Central memory CD8-positive, alpha-beta T cell (primary cell): ENCODE results near the gene ARID2.

Experiments used
- ATAC-seq: fragments of 150-1000 bp; cut with Tn5 transposase; replicated peaks from 2 replicates; pipeline ENCODE4 v1.10.0; 2022; ENCODE audit warnings: mild to moderate bottlenecking, moderate FRiP score, moderate number of reproducible peaks; ENCODE audit not compliant: poor library complexity, severe bottlenecking; ENCODE audit errors: extremely low read depth
- DNase-seq, 2 donors: peaks; one replicate each; pipeline ENCODE4 v3.0.0; 2021; ENCODE audit warnings: low spot score in 2 of 2
- H3K27ac Mint-ChIP-seq: one replicate; pipeline ENCODE4 v1.8.0; 2022; ENCODE audit warnings: low read depth, mild to moderate bottlenecking, moderate library complexity, mixed read lengths
- H3K27me3 Mint-ChIP-seq: one replicate; pipeline ENCODE4 v1.8.0; 2022; ENCODE audit warnings: mixed read lengths
- H3K36me3 Mint-ChIP-seq: one replicate; pipeline ENCODE4 v1.8.0; 2022; ENCODE audit warnings: mild to moderate bottlenecking, moderate library complexity, mixed read lengths; ENCODE audit not compliant: insufficient read depth
- H3K4me1 Mint-ChIP-seq: one replicate; pipeline ENCODE4 v1.8.0; 2022; ENCODE audit warnings: mixed read lengths
- H3K4me3 Mint-ChIP-seq: one replicate; pipeline ENCODE4 v1.8.0; 2022; ENCODE audit warnings: mild to moderate bottlenecking, moderate library complexity, mixed read lengths
- H3K9me3 Mint-ChIP-seq: one replicate; pipeline ENCODE4 v1.8.0; 2022; ENCODE audit warnings: mixed read lengths

The ARID2 gene, protein sequence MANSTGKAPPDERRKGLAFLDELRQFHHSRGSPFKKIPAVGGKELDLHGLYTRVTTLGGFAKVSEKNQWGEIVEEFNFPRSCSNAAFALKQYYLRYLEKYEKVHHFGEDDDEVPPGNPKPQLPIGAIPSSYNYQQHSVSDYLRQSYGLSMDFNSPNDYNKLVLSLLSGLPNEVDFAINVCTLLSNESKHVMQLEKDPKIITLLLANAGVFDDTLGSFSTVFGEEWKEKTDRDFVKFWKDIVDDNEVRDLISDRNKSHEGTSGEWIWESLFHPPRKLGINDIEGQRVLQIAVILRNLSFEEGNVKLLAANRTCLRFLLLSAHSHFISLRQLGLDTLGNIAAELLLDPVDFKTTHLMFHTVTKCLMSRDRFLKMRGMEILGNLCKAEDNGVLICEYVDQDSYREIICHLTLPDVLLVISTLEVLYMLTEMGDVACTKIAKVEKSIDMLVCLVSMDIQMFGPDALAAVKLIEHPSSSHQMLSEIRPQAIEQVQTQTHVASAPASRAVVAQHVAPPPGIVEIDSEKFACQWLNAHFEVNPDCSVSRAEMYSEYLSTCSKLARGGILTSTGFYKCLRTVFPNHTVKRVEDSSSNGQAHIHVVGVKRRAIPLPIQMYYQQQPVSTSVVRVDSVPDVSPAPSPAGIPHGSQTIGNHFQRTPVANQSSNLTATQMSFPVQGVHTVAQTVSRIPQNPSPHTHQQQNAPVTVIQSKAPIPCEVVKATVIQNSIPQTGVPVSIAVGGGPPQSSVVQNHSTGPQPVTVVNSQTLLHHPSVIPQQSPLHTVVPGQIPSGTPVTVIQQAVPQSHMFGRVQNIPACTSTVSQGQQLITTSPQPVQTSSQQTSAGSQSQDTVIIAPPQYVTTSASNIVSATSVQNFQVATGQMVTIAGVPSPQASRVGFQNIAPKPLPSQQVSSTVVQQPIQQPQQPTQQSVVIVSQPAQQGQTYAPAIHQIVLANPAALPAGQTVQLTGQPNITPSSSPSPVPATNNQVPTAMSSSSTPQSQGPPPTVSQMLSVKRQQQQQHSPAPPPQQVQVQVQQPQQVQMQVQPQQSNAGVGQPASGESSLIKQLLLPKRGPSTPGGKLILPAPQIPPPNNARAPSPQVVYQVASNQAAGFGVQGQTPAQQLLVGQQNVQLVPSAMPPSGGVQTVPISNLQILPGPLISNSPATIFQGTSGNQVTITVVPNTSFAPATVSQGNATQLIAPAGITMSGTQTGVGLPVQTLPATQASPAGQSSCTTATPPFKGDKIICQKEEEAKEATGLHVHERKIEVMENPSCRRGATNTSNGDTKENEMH (N-terminal part only)

DNA sequence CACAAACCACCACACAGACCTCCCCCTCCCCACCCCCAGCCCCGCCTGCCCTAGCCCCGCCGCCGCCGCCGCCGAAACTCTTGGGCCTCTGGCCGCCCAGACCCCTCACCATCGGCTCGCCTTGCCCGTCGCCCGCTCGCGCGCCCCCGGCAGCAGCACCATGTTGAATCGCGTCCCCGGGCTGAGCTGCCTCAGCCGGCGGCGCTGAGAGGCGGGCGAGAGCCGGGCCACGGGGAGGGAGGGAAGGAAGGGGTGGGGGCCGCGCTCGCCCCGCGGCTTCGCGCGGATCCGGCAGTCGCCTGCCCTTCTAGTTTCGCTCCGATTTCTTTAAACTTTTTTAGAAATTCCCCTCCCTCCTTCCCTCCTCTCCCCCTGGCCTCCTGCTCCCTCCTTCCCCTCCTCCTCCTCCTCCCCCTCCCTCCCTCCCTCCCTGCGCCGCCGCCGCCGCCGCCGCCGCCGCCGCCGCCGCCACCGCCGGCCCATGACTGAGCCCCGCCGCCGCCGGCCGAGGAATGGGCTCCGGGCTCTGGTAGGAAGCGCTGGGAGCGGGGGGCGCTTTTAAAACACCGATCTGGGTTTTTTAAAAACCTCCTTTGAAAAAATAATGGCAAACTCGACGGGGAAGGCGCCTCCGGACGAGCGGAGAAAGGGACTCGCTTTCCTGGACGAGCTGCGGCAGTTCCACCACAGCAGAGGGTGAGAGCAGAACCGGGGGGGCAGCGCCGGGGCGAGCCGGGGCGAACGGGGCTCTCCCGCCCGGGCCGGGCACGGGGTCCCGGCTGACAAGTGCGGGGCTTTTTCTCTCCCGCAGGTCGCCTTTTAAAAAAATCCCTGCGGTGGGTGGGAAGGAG, at the start of gene ARID2:
Gene ARID2 (plus strand): TSS at position 474 of the 851 bp plus-strand sequence. CDS start 131 bp downstream, at position 605.
- peak; percentile 31 for ATAC-seq
- Mint-ChIP-seq H3K9me3 (no peaks in the 10 kb centered on the region), H3K4me3 (peak within 1 kb of the TSS; percentile 88), H3K4me1 (peaks cover 45% of the 10 kb centered on the region), H3K36me3 (peaks cover 30% of the 10 kb centered on the region), H3K27ac (peak within 1 kb of the TSS; percentile 99), H3K27me3 (no peaks in the 10 kb centered on the region)
- DNase-seq = peak; percentile 49 to 50

DNA sequence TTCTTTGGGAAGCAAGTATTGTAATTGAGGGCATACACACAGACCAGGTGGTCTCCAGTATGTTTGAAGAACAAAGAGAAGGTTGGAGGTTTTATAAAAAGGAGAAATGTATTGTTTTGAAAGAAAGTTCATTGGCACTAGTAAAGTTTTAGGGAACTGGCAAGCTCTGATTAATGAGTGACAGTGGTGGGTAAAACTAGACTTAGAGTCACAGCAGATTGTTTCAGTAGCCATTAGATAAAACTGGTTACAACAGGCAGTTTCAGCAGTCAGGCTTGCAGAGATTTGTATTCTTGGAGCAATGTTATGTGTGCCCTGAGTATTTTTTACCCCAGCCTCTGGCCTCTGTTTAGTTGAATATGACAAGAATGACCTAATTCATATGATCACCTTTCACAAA, 49.1 kb upstream of the ARID2 start:
- ATAC-seq (no peak), DNase-seq (no peak)
- Mint-ChIP-seq H3K27me3 (peaks cover 12% of the 10 kb centered on the region), H3K4me1 (no peaks in the 10 kb centered on the region), H3K4me3 (no peak overlapping the region), H3K9me3 (no peaks in the 10 kb centered on the region), H3K36me3 (no peaks in the 10 kb centered on the region), H3K27ac (no peak overlapping the region)

DNA sequence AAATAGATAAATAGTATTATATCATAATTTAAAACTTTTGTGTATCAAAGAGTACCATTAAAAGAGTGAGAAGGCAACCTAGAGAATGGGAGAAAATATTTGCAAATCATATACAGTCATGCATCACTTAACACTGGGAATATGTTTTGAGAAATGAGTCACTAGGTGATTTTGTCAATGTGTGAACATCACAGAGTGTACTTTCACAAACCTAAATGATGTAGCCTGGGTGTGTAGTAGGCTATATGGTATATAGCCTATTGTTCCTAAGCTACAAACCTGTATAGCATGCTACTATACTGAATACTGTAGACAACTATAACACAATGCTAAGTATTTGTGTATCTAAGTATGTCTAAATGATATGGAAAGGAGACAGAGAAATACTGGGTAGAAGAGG, 48.0 kb upstream of the ARID2 start:
- no peak overlapping the region for H3K4me3 Mint-ChIP-seq
- no peaks in the 10 kb centered on the region for H3K9me3 Mint-ChIP-seq
- H3K36me3 Mint-ChIP-seq = no peaks in the 10 kb centered on the region
- H3K27ac Mint-ChIP-seq = no peak overlapping the region
- no peak for ATAC-seq
- DNase-seq = no peak
- H3K4me1 Mint-ChIP-seq = no peaks in the 10 kb centered on the region
- H3K27me3 Mint-ChIP-seq = peaks cover 12% of the 10 kb centered on the region

DNA sequence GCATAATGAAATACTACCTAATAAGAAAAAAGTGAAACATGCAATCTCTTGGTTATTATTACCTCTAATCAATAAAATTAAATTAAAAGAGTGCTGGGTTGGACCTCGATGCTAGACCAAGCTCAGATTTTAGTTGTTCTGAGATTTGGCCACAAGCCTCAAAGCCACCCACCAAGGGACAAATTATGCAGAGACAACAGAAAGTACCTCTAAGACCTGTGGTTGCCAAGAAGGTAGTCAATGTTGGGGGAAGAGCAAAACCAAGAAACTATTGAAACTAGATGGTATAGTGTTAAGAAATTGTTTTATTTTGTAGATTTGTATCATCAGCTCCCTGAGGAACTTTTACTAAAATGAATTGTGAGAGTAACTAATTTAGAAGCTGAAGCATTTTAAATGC, 43.8 kb upstream of the ARID2 start:
- H3K27me3 Mint-ChIP-seq = peaks cover 12% of the 10 kb centered on the region
- H3K27ac Mint-ChIP-seq = no peak overlapping the region
- H3K4me3 Mint-ChIP-seq = no peak overlapping the region
- no peaks in the 10 kb centered on the region for H3K4me1 Mint-ChIP-seq
- H3K9me3 Mint-ChIP-seq = no peaks in the 10 kb centered on the region
- H3K36me3 Mint-ChIP-seq = no peaks in the 10 kb centered on the region
- DNase-seq (no peak), ATAC-seq (no peak)

DNA sequence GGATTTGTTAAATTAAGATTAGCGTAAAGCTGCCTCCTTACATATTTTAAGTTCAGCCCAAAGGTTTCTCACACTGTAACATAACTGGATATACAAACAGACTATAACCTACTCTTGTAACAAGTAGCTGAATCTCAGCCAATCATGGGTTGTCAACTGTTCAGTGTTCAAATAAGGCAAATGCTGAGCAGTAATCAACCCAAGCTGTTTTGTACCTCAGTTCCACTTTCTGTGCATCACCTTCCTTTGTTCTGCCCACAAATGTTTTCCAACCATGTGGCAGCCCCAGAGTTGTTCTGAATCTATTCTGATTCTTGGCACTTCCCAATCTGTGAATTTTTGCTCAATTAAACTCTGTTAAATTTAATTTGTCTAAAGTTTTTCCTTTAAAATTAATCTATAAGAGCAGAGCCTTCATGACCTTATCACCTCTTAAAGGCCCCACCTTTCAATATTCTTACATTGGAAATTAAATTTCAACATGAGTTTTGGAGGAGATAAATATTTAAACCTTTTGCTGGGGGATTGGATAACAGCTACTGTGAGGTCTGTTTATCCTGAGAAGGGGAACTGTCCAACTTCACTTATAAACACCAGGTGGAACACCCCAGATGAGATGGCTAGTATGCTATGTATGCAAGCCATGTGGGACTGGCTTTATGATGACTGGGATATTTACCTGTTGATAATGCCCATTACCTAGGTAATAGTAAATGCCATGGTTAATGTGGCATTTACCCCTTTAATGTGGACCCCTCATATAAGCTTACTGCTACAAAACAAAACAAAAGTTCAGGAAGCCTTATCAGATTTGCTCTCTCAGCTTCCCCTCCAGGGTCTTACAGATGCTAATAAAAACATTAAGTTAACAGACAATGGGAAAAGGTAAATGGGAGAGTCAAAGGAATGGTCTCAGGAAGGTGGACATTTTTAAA, 42.2 kb upstream of the ARID2 start:
- H3K4me1 Mint-ChIP-seq = no peaks in the 10 kb centered on the region
- no peaks in the 10 kb centered on the region for H3K9me3 Mint-ChIP-seq
- no peak overlapping the region for H3K27ac Mint-ChIP-seq
- peaks cover 2% of the 10 kb centered on the region for H3K27me3 Mint-ChIP-seq
- DNase-seq = no peak
- no peak for ATAC-seq
- H3K4me3 Mint-ChIP-seq = no peak overlapping the region
- no peaks in the 10 kb centered on the region for H3K36me3 Mint-ChIP-seq

DNA sequence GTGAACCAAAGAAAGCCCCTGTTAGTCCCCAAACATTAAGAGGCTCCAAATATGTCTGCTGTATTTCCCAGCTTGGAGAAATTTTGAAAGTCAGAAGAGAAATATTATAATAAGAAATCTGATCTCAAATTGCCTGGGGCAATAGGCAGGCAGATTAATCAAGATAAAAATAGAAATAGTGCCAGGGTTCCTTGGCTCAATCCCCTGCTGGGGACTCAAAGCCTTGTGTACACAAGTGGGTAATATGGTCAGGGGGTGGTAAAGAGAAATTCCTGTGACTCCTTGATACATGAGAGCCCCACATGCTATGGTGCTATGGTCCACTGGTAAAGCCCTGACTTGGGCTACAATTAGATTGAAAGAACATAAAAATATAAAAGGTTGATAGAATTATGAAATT, 41.3 kb upstream of the ARID2 start:
- Mint-ChIP-seq H3K36me3 (no peaks in the 10 kb centered on the region), H3K27ac (no peak overlapping the region), H3K9me3 (no peaks in the 10 kb centered on the region), H3K4me3 (no peak overlapping the region), H3K4me1 (no peaks in the 10 kb centered on the region), H3K27me3 (no peaks in the 10 kb centered on the region)
- no peak for ATAC-seq
- DNase-seq = no peak

DNA sequence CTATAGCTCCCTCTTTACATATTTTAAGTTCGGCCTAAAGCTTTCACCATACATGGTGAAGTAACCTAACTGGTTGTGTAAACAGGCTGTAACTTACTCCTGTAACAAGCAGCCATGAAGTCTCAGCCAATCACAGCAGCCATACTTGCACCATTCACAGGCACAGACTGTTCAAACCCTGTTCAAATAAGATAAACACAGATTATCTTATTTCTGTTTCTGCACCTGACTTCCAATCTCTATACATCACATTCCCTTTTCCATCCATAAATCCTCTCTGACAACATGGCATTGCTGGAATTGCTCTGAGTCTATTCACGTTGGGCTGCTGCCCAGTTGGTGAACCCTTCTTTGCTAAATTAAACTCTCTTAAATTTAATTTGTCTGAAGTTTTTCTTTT, 34.5 kb upstream of the ARID2 start:
- no peak overlapping the region for H3K27ac Mint-ChIP-seq
- no peaks in the 10 kb centered on the region for H3K4me1 Mint-ChIP-seq
- H3K4me3 Mint-ChIP-seq = no peak overlapping the region
- DNase-seq = no peak
- H3K36me3 Mint-ChIP-seq = no peaks in the 10 kb centered on the region
- no peak for ATAC-seq
- H3K9me3 Mint-ChIP-seq = no peaks in the 10 kb centered on the region
- H3K27me3 Mint-ChIP-seq = no peaks in the 10 kb centered on the region

DNA sequence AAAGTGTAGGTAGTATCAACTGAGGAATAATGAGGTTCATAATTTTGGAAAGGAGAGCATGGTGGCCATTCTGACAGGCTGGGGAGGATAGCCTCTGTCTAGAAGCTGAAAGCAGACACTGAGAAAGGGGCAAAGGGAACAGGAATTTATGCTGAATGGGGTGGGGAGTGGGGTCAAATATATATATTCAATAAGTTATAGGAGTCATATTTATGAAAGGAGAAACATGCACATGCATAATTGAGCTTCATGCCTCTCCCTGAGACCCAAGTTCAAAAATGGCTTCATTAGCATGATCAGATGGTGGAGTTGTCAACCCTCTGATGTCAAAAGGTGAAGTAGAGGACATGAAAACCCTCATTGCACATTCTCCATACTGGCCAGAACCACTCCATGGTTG, 33.9 kb upstream of the ARID2 start:
- no peak overlapping the region for H3K27ac Mint-ChIP-seq
- H3K4me1 Mint-ChIP-seq = no peaks in the 10 kb centered on the region
- ATAC-seq (no peak), DNase-seq (no peak)
- H3K9me3 Mint-ChIP-seq = no peaks in the 10 kb centered on the region
- H3K27me3 Mint-ChIP-seq = no peaks in the 10 kb centered on the region
- H3K36me3 Mint-ChIP-seq = no peaks in the 10 kb centered on the region
- no peak overlapping the region for H3K4me3 Mint-ChIP-seq

DNA sequence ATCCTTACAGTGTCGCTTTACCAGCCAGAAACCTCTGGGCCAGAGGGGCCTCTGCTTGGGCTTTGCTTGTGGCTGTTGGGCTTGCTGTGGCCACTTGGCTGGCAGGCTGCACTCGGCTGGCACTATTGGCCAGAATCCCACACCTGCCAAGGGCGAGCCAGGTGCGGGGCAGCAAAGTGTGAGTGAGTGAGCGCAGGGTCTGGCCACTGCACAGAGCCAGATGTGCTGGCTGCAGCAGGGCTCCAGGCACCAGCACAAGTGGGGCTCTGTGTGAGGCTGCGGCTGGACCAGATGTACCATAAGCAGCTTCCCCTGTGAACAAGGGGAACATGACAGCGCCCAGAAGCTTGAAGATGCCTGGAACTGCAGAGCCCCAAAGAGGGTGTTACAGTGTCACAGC, 33.5 kb upstream of the ARID2 start:
- ATAC-seq = no peak
- no peak for DNase-seq
- H3K27ac Mint-ChIP-seq = no peak overlapping the region
- H3K27me3 Mint-ChIP-seq = no peaks in the 10 kb centered on the region
- no peaks in the 10 kb centered on the region for H3K36me3 Mint-ChIP-seq
- H3K9me3 Mint-ChIP-seq = no peaks in the 10 kb centered on the region
- H3K4me3 Mint-ChIP-seq = no peak overlapping the region
- H3K4me1 Mint-ChIP-seq = no peaks in the 10 kb centered on the region

DNA sequence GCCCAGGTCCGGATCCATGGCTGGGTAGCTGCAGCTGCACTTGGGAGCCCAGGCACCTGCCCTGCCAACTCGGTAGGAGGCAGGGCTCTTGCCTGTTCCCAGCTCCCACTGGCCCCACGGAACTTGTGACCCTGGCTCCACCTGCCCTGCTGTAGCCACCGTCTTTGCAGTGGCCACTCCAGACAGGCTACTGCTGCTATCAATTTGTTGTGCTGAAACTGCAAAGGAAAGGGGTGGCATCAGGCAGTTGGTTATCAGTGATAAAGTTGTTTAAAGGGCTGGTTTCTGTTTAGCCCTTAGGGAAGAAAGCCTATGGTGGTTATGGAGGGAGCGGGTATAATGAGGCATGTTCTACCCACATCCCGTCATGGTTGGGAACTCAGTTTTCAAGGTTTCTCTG, 32.1 kb upstream of the ARID2 start:
- Mint-ChIP-seq H3K4me1 (no peaks in the 10 kb centered on the region), H3K27ac (no peak overlapping the region), H3K9me3 (no peaks in the 10 kb centered on the region), H3K4me3 (no peak overlapping the region), H3K27me3 (no peaks in the 10 kb centered on the region), H3K36me3 (no peaks in the 10 kb centered on the region)
- no peak for DNase-seq
- no peak for ATAC-seq

DNA sequence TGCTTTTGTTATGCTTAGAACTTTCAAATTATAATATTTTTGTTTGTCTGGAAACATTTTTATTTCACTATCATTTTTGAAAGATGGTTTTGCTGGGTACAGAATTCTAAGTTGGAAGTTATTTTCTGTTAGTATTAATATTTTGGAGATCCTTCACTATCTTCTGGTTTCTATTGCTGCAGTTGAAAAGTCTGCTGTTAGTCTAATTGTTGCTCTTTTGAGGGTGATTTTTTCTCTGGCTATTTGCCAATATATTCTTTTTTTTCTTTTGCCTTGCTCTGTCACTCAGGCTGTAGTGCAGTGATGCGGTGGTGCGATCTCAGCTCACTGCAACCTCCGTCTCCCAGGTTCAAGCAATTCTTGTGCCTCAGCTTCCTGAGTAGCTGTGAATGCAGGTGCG, 28.2 kb upstream of the ARID2 start:
- H3K4me3 Mint-ChIP-seq = no peak overlapping the region
- no peaks in the 10 kb centered on the region for H3K27me3 Mint-ChIP-seq
- DNase-seq (no peak), ATAC-seq (no peak)
- H3K9me3 Mint-ChIP-seq = no peaks in the 10 kb centered on the region
- no peak overlapping the region for H3K27ac Mint-ChIP-seq
- no peaks in the 10 kb centered on the region for H3K4me1 Mint-ChIP-seq
- no peaks in the 10 kb centered on the region for H3K36me3 Mint-ChIP-seq
